Type B pancreatic cell (in vitro differentiated cells): ENCODE data around the gene BTBD8. TPM values are rescaled to one million over a fixed set of nuclear protein-coding genes. Genes with fewer than 3 reads are reported as not detected.

Experiments
- DNase-seq: peaks from one replicate; pipeline ENCODE4 v3.0.0; 2021; ENCODE audit warnings: mixed read lengths; ENCODE audit not compliant: unreplicated experiment; ENCODE audit errors: extremely low spot score
- H3K27ac Mint-ChIP-seq: 2 replicates; pipeline ENCODE4 v1.8.0; 2021; ENCODE audit warnings: mild to moderate bottlenecking, mixed read lengths
- H3K27me3 Mint-ChIP-seq: 2 replicates; pipeline ENCODE4 v1.8.0; 2021; ENCODE audit warnings: mixed read lengths
- H3K36me3 Mint-ChIP-seq: 2 replicates; pipeline ENCODE4 v1.8.0; 2021; ENCODE audit warnings: mixed read lengths
- H3K4me1 Mint-ChIP-seq: one replicate; pipeline ENCODE4 v1.8.0; 2021; ENCODE audit warnings: mixed read lengths; ENCODE audit not compliant: unreplicated experiment
- H3K4me3 Mint-ChIP-seq: 2 replicates; pipeline ENCODE4 v1.8.0; 2021; ENCODE audit warnings: mild to moderate bottlenecking, mixed read lengths
- H3K9me3 Mint-ChIP-seq: 2 replicates; pipeline ENCODE4 v1.8.0; 2021; ENCODE audit warnings: mixed read lengths
- CTCF ChIP-seq: fragments of 200-600 bp; sonication (generic); conservative IDR thresholded peaks from 2 replicates; pipeline ENCODE4 v1.5.0; 2021; ENCODE audit warnings: antibody characterized with exemption, mild to moderate bottlenecking
- total RNA-seq: library from RNA; stranded (reverse); gene quantifications from 2 replicates; pipeline ENCODE4 v1.2.1, GENCODE V29; 2021; ENCODE audit warnings: low replicate concordance

BTBD8 gene
- total RNA-seq, 1 donor from 2014 or later = 4.8 TPM

- H3K4me1 Mint-ChIP-seq = no peaks in the 10 kb centered on the region
- no peak overlapping the region for H3K27ac Mint-ChIP-seq
- no peaks in the 10 kb centered on the region for H3K27me3 Mint-ChIP-seq
- H3K9me3 Mint-ChIP-seq = no peaks in the 10 kb centered on the region
- no peak overlapping the region for H3K4me3 Mint-ChIP-seq
- TF ChIP-seq CTCF = no peak
- DNase-seq = no peak
- H3K36me3 Mint-ChIP-seq = no peaks in the 10 kb centered on the region
Measured at GRCh38 chr1:92094090-92094489, 13.9 kb downstream of the BTBD8 start.

- no peaks in the 10 kb centered on the region for H3K9me3 Mint-ChIP-seq
- H3K27me3 Mint-ChIP-seq = no peaks in the 10 kb centered on the region
- H3K4me1 Mint-ChIP-seq = no peaks in the 10 kb centered on the region
- H3K4me3 Mint-ChIP-seq = no peak overlapping the region
- no peaks in the 10 kb centered on the region for H3K36me3 Mint-ChIP-seq
- no peak for TF ChIP-seq CTCF
- H3K27ac Mint-ChIP-seq = no peak overlapping the region
- DNase-seq = no peak
Measured at GRCh38 chr1:92094595-92094994, 14.4 kb downstream of the BTBD8 start.

- no peak for DNase-seq
- no peak for TF ChIP-seq CTCF
- no peaks in the 10 kb centered on the region for H3K4me1 Mint-ChIP-seq
- no peaks in the 10 kb centered on the region for H3K9me3 Mint-ChIP-seq
- H3K27ac Mint-ChIP-seq = no peak overlapping the region
- no peaks in the 10 kb centered on the region for H3K36me3 Mint-ChIP-seq
- no peaks in the 10 kb centered on the region for H3K27me3 Mint-ChIP-seq
- no peak overlapping the region for H3K4me3 Mint-ChIP-seq
Measured at GRCh38 chr1:92095874-92096273, 15.7 kb downstream of the BTBD8 start.

- Mint-ChIP-seq H3K36me3 (no peaks in the 10 kb centered on the region), H3K9me3 (no peaks in the 10 kb centered on the region)
Measured at GRCh38 chr1:92096317-92096716, 16.2 kb downstream of the BTBD8 start.

GRCh38 chr1:92105546-92106081, 25.5 kb downstream of the BTBD8 start:
- Mint-ChIP-seq H3K27ac (no peak overlapping the region), H3K4me1 (no peaks in the 10 kb centered on the region), H3K4me3 (no peak overlapping the region), H3K36me3 (peaks cover 4% of the 10 kb centered on the region), H3K27me3 (no peaks in the 10 kb centered on the region), H3K9me3 (no peaks in the 10 kb centered on the region)
- no peak for DNase-seq
- TF ChIP-seq CTCF = no peak

More at GRCh38 chr1:92096317-92096716, 16.2 kb downstream of the BTBD8 start:
- H3K4me1 Mint-ChIP-seq = no peaks in the 10 kb centered on the region
- no peaks in the 10 kb centered on the region for H3K27me3 Mint-ChIP-seq
- no peak for DNase-seq
- TF ChIP-seq CTCF = no peak
- H3K27ac Mint-ChIP-seq = no peak overlapping the region
- no peak overlapping the region for H3K4me3 Mint-ChIP-seq

- Mint-ChIP-seq H3K27me3 (no peaks in the 10 kb centered on the region), H3K4me1 (no peaks in the 10 kb centered on the region), H3K27ac (no peak overlapping the region), H3K4me3 (no peak overlapping the region), H3K9me3 (no peaks in the 10 kb centered on the region), H3K36me3 (peaks cover 4% of the 10 kb centered on the region)
- no peak for TF ChIP-seq CTCF
- no peak for DNase-seq
Measured at GRCh38 chr1:92108631-92109030, 28.5 kb downstream of the BTBD8 start.
